GM18498 (cell line): Measurements from ENCODE around the gene TUBB8.
"Not testable (repeated sequence)": the region's sequence is repeated elsewhere in the genome, so short reads cannot be mapped to it uniquely, and the experiment has no call there.

Experiments
- ATAC-seq: cut with Tn5 transposase; IDR thresholded peaks from one replicate; pipeline ENCODE4 v1.9.1; 2021; ENCODE audit warnings: mild to moderate bottlenecking, moderate library complexity; ENCODE audit not compliant: unreplicated experiment

TUBB8 gene

GRCh38 chr10:49926-50325 lies 830 bp upstream of the TUBB8 start:
- ATAC-seq: not testable (repeated sequence)

DNA sequence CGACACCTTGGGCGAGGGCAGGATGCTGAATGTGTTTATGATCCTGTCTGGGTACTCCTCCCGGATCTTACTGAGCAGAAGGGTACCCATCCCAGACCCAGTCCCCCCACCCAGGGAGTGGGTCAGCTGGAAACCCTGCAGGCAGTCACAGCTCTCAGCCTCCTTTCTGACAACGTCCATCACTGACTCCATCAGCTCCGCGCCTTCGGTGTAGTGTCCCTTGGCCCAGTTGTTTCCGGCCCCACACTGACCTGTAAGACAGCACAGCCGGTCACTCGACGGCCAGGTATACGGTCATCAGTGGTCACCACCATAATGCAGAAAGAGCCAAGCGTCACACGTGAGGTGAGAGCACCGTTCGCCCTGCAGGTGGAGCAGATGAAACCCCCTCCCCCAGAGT lies 1.2 kb downstream of the TUBB8 start:
- not testable (repeated sequence) for ATAC-seq

DNA sequence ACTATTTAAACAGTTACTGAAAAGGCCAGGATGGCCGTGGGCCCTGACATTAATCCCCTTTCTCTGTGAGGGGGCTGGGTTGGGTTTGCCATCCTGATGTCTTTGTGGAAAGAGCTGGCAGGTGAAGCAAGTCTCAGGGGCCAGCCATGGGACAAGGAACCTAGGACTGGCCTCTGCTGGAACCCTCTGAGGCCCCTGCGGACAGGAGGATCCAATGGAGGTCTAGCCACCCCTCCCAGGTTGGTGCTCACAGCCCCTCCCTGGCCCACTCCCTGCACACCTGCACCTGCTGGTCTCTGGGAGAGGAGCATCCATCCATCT lies 35.8 kb downstream of the TUBB8 start:
- not testable (repeated sequence) for ATAC-seq

- ATAC-seq: not testable (repeated sequence)
Measured at GRCh38 chr10:12444-13314, 36.4 kb downstream of the TUBB8 start.

GRCh38 chr10:11260-11659 lies 37.8 kb downstream of the TUBB8 start:
- not testable (repeated sequence) for ATAC-seq

- not testable (repeated sequence) for ATAC-seq
Measured at GRCh38 chr10:10261-10971, 38.7 kb downstream of the TUBB8 start.
